ENCODE measurements around the gene TTLL5. TPM values are rescaled to one million over a fixed set of nuclear protein-coding genes. Genes with fewer than 3 reads are reported as not detected.

The TTLL5 gene
- total and polyA plus RNA-seq, 10 of the 15 experiments (the other 5 are each of a cell fraction or from before 2014, with no cell fraction given): 3.2 to 25.9 (median 13.8) TPM

- Histone ChIP-seq H3K4me2 (ENCODE audit: control insufficient read depth, insufficient read depth) (no peak overlapping the region), H3K27me3 (replicated peaks in 1 of 2; ENCODE audit: control insufficient read depth in 2 of 2, insufficient read depth in 2 of 2, low read length in 1 of 2) (no peaks in the 10 kb centered on the region), H3K4me3 (no peak overlapping the region), H3K27ac (ENCODE audit: control insufficient read depth, insufficient read depth) (no peak overlapping the region), H3K4me1 (ENCODE audit: control insufficient read depth, insufficient read depth, low read length) (no peaks in the 10 kb centered on the region), H3K79me2 (ENCODE audit: control insufficient read depth, insufficient read depth, low read length) (no peaks in the 10 kb centered on the region), H2AFZ (ENCODE audit: control insufficient read depth, low read depth, low read length) (no peak overlapping the region), H3K36me3 (ENCODE audit: control insufficient read depth in 2 of 2, insufficient read depth in 2 of 2, low read length in 1 of 2) (no peaks in the 10 kb centered on the region), H3K9me3 (replicated peaks; ENCODE audit: control insufficient read depth, insufficient read depth, low read length) (no peaks in the 10 kb centered on the region), H4K20me1 (ENCODE audit: control insufficient read depth, insufficient read depth) (no peaks in the 10 kb centered on the region; the same call in 1 of the 2 replicates), H3K9ac (ENCODE audit: control insufficient read depth, insufficient read depth, low read length) (no peak overlapping the region)
- ChIA-PET SMC1A (ENCODE audit: uncharacterized antibody, unreplicated experiment) (interaction anchor here (1.0 kb wide), 1 partner anchor 12 kb away, joined by 3 read pairs; no protein-coding TSS in a partner anchor), RAD21 (ENCODE audit: unreplicated experiment) (no interaction called here), POLR2A (no interaction called here), CTCF (interaction anchor here (0.7 to 1.1 kb wide), 3 partner anchors 14 to 269 kb away, joined by 3 to 4 read pairs (median 4); no protein-coding TSS in a partner anchor)
- intact Hi-C loops (cut with micrococcal nuclease; ENCODE audit: unreplicated experiment) (no loop called here), in situ Hi-C loops (cut with MboI) (no loop called here)
- no peak for TF ChIP-seq NFYA (IDR thresholded peaks at IDR 0.05; ENCODE audit: borderline replicate concordance, low read depth, low read length)
- TF ChIP-seq RELB (IDR thresholded peaks at IDR 0.05; ENCODE audit: low read depth): no peak
- TF ChIP-seq ZNF24 (IDR thresholded peaks at IDR 0.05): no peak
- no peak for TF ChIP-seq TBL1XR1 (IDR thresholded peaks at IDR 0.05; ENCODE audit: low read depth, low read length)
- no peak for TF ChIP-seq RAD51 (IDR thresholded peaks at IDR 0.05)
- TF ChIP-seq NFXL1 (IDR thresholded peaks at IDR 0.05; ENCODE audit: borderline replicate concordance): no peak
- no peak for TF ChIP-seq IRF4 (IDR thresholded peaks at IDR 0.05; ENCODE audit: low read depth, low read length)
- TF ChIP-seq SUZ12 (IDR thresholded peaks at IDR 0.05; ENCODE audit: unreplicated experiment): no peak
- TF ChIP-seq BRCA1 (IDR thresholded peaks at IDR 0.05; ENCODE audit: low read depth, low read length): no peak
- TF ChIP-seq ZNF384 (IDR thresholded peaks at IDR 0.05; ENCODE audit: borderline replicate concordance, low read depth, low read length): no peak
- TF ChIP-seq TCF3 (IDR thresholded peaks at IDR 0.05; ENCODE audit: borderline replicate concordance, insufficient read depth, low read depth, low read length): no peak
- no peak for TF ChIP-seq STAT1 (conservative IDR thresholded peaks at IDR 0.05)
- TF ChIP-seq USF2 (IDR thresholded peaks at IDR 0.05; ENCODE audit: borderline replicate concordance, low read depth, low read length): no peak
- no peak for TF ChIP-seq PML (IDR thresholded peaks at IDR 0.05; ENCODE audit: low read length)
- TF ChIP-seq POLR2AphosphoS5 (IDR thresholded peaks at IDR 0.05; ENCODE audit: low read length): no peak
- TF ChIP-seq CBFB (IDR thresholded peaks at IDR 0.05; ENCODE audit: low read depth): no peak
- TF ChIP-seq GABPA (IDR thresholded peaks at IDR 0.05; ENCODE audit: low read depth): no peak
- no peak for TF ChIP-seq IKZF2 (IDR thresholded peaks at IDR 0.05)
- TF ChIP-seq KAT2A (conservative IDR thresholded peaks at IDR 0.05; ENCODE audit: control insufficient read depth, low read depth, low read length): no peak
- no peak for TF ChIP-seq TARDBP (IDR thresholded peaks at IDR 0.05; ENCODE audit: borderline replicate concordance)
- ATAC-seq: no peak
- no peak for DNase-seq (ENCODE audit: low read depth, low spot score)
- no TSS peak for BruUV-seq (replicated peaks)
- 79% methylated on average over 5 of the region's 5 CpGs for WGBS (ENCODE audit: insufficient coverage, insufficient replicate concordance, low lambda C conversion rate, missing lambda C conversion rate)
- no peak for FAIRE-seq
Observed at GRCh38 chr14:75634848-75635247, 26.2 kb upstream of the TTLL5 start.
